Epithelial cell of proximal tubule (primary cell): ENCODE results near the gene PARP2. TPM values are rescaled to one million over a fixed set of nuclear protein-coding genes. Genes with fewer than 3 reads are reported as not detected.

Experiments
- DNase-seq: peaks from one replicate; pipeline ENCODE4 v3.0.0-alpha.2; 2011; ENCODE audit warnings: low read depth
- H3K4me3 ChIP-seq: 2 replicates; pipeline ENCODE4 v1.5.1; 2011; ENCODE audit warnings: low read depth, mild to moderate bottlenecking, low read length
- total RNA-seq: library from RNA; depleted of rRNA; stranded (reverse); fragments of >200 nt; gene quantifications from 2 replicates; pipeline ENCODE4 v1.2.3, GENCODE V29; 2015
- TF ChIP-seq, protein P1 (sequence below): conservative IDR thresholded peaks from 2 replicates; pipeline ENCODE4 v1.5.1; 2012; ENCODE audit warnings: low read depth, mild to moderate bottlenecking, low read length

The PARP2 gene
- total RNA-seq, 1 donor from 2014 or later: 23.1 TPM

DNA sequence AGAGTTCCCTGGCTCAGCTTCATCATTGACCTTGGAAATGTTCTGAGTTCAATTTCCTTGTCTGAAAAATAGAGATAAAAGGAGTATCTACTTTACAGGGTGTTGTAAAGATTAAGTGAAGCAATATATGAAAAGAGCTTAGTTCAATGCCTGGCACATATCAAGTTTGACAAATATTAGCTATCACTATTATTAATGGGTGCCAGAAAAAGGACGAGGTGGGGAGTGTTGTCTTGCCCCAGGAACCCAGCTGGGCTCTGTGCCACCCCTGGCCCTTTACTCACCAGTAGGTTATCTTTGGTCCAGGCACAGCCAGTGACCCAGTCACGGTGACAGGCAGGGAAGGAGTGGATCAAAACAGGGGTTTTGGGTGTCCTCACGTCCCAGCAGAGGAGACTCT is 32.0 kb downstream of the PARP2 start:
- DNase-seq: no peak
- no peak overlapping the region for H3K4me3 ChIP-seq
- TF ChIP-seq, protein P1, sequence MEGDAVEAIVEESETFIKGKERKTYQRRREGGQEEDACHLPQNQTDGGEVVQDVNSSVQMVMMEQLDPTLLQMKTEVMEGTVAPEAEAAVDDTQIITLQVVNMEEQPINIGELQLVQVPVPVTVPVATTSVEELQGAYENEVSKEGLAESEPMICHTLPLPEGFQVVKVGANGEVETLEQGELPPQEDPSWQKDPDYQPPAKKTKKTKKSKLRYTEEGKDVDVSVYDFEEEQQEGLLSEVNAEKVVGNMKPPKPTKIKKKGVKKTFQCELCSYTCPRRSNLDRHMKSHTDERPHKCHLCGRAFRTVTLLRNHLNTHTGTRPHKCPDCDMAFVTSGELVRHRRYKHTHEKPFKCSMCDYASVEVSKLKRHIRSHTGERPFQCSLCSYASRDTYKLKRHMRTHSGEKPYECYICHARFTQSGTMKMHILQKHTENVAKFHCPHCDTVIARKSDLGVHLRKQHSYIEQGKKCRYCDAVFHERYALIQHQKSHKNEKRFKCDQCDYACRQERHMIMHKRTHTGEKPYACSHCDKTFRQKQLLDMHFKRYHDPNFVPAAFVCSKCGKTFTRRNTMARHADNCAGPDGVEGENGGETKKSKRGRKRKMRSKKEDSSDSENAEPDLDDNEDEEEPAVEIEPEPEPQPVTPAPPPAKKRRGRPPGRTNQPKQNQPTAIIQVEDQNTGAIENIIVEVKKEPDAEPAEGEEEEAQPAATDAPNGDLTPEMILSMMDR: no peak

- H3K4me3 ChIP-seq: no peak overlapping the region
- TF ChIP-seq, protein P1: no peak
- DNase-seq: no peak
These were observed 32.7 kb downstream of the PARP2 start for GRCh38 chr14:20376071-20376588.

GRCh38 chr14:20377171-20377570 is 33.7 kb downstream of the PARP2 start:
- DNase-seq: no peak
- TF ChIP-seq, protein P1: no peak
- H3K4me3 ChIP-seq: no peak overlapping the region

DNA sequence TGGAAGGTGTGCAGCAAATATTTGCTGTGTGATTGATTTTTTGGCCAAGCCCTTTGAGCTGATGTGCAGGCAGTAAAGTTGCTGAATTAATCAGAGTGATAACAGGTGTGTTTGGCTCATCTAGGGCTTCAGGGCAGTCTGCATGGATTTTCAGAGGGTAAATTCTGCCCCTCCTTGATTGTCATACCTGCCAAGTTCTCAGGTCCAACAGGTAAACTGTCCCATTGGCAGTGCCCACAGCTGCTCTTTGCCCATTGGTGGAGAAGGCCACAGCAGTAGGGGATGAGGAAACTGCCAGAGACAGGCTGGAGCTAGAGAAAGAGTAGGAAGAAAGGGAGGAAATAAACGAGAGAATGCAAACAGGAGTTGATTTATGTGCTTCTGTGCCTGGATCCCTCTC is 36.3 kb downstream of the PARP2 start:
- TF ChIP-seq, protein P1: no peak
- DNase-seq: no peak
- H3K4me3 ChIP-seq: no peak overlapping the region

DNA sequence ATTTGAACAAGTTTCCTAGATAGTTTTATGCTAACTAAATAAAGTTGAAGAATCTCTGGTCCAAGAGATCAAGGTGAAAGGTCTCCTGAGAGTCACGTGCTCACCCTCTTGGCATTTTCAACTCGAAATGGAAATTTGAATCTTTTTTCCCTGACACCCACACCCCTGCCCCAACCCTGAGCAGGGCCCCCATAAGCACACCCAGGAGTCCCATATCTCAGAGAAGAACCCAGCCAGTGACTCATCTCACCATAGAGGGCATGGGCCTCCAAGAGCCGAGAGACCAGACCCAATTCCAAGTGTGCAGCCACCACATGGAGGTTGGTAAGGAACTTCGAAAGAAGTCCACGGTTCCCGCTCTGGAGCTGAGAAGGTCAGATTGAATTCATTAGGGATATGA is 37.2 kb downstream of the PARP2 start:
- TF ChIP-seq, protein P1: no peak

GRCh38 chr14:20381341-20381740 is 37.9 kb downstream of the PARP2 start:
- TF ChIP-seq, protein P1: no peak
- DNase-seq: no peak
- H3K4me3 ChIP-seq: no peak overlapping the region

More for the DNA sequence above, 37.2 kb downstream of the PARP2 start:
- DNase-seq: no peak
- no peak overlapping the region for H3K4me3 ChIP-seq

DNA sequence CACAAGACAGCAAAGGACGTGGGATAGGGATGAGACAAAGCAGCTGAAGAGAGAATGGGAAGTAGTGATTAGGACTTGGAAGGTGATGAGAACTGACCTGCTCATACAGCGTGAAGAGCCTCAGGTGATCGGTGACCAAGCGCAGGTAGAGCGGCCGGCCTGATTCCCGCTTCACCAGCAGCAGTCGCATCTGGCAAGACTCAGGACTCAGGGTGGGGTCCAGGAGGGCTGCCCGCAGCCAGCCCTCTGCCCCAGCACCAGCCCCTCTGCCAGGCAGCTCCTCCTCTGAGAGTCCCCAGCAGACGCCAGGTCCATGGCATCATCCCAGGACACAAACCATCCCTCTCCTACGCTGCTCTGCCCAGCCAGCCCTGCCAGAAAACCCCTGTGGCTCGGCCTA is 39.1 kb downstream of the PARP2 start:
- no peak overlapping the region for H3K4me3 ChIP-seq
- no peak for DNase-seq
- TF ChIP-seq, protein P1: no peak
